A673 (cell line): ENCODE results near the gene HPCAL1. TPM values are rescaled to one million over a fixed set of nuclear protein-coding genes. Genes with fewer than 3 reads are reported as not detected.

Source experiments
- BruUV-seq: library from RNA; stranded (reverse); fragments of 400-500 nt; replicated peaks from 2 replicates; lab custom pipeline; 2021; lab: Mats Ljungman, UMichigan
- CTCF ChIA-PET: fragments of 300-600 bp; sonication (Branson Sonifier 250); formaldehyde crosslinking; loops from one replicate; lab custom pipeline; 2022; ENCODE audit warnings: antibody characterized with exemption; lab: Charles Lee
- POLR2A ChIA-PET: fragments of 300-600 bp; sonication (Branson Sonifier 250); formaldehyde crosslinking; loops from one replicate; lab custom pipeline; 2022; ENCODE audit warnings: antibody characterized with exemption; ENCODE audit not compliant: low non-redundant PET; lab: Charles Lee
- DNase-seq: peaks from one replicate; pipeline ENCODE4 v3.0.0-alpha.2; 2015; ENCODE audit warnings: low spot score
- H3K27ac ChIP-seq: fragments of 200-600 bp; sonication (generic); 2 replicates; pipeline ENCODE4 v1.5.1; 2016; ENCODE audit warnings: mixed run types, low read depth, mild to moderate bottlenecking, mixed read lengths, antibody characterized with exemption, low read length; ENCODE audit not compliant: poor library complexity, severe bottlenecking
- H3K27me3 ChIP-seq: fragments of 200-600 bp; sonication (generic); replicated peaks from 2 replicates; pipeline ENCODE4 v1.6.1; 2017; ENCODE audit warnings: mixed run types, low read depth, mild to moderate bottlenecking, mixed read lengths, antibody characterized with exemption, low read length; ENCODE audit not compliant: insufficient read depth, poor library complexity
- H3K36me3 ChIP-seq: fragments of 200-600 bp; sonication (generic); 2 replicates; pipeline ENCODE4 v1.6.1; 2016; ENCODE audit warnings: mixed run types, mild to moderate bottlenecking, mixed read lengths, antibody characterized with exemption, low read length; ENCODE audit not compliant: insufficient read depth, poor library complexity, severe bottlenecking
- H3K4me1 ChIP-seq: fragments of 200-600 bp; sonication (generic); 2 replicates; pipeline ENCODE4 v1.6.1; 2017; ENCODE audit warnings: mixed run types, mild to moderate bottlenecking, mixed read lengths, antibody characterized with exemption, low read length; ENCODE audit not compliant: insufficient read depth, poor library complexity, severe bottlenecking
- H3K4me3 ChIP-seq: fragments of 200-600 bp; sonication (generic); 2 replicates; pipeline ENCODE4 v1.5.1; 2016; ENCODE audit warnings: low read depth, mixed run types, mild to moderate bottlenecking, mixed read lengths, low read length; ENCODE audit not compliant: poor library complexity, severe bottlenecking
- H3K9me3 ChIP-seq: fragments of 200-600 bp; sonication (generic); 2 replicates; pipeline ENCODE4 v1.6.1; 2016; ENCODE audit warnings: mixed run types, low read depth, mild to moderate bottlenecking, mixed read lengths, antibody characterized with exemption, low read length; ENCODE audit not compliant: poor library complexity, severe bottlenecking
- CTCF ChIP-seq: fragments of 300-800, 200-600 bp; sonication (generic); conservative IDR thresholded peaks from 2 replicates; pipeline ENCODE4 v1.5.1; 2017; ENCODE audit warnings: low read depth, mild to moderate bottlenecking, antibody characterized with exemption, low read length, moderate library complexity, mixed read lengths
- EZH2 ChIP-seq: fragments of 200-600 bp; sonication (generic); IDR thresholded peaks from 2 replicates; pipeline ENCODE4 v1.6.1; 2017; ENCODE audit warnings: borderline replicate concordance, low read depth, mild to moderate bottlenecking, mixed read lengths, antibody characterized with exemption, low read length; ENCODE audit not compliant: poor library complexity, severe bottlenecking
- intact Hi-C: fragments of 100-400 bp; cut with micrococcal nuclease; formaldehyde crosslinking; loops from one replicate; pipeline ENCODE4 v1.10.0; 2022; ENCODE audit not compliant: unreplicated experiment
- total RNA-seq: library from RNA; stranded (reverse); gene quantifications from 2 replicates; pipeline ENCODE4 v1.2.3, GENCODE V29; 2021

HPCAL1 gene
- total RNA-seq, 1 experiment from 2014 or later: 9.7 TPM

DNA sequence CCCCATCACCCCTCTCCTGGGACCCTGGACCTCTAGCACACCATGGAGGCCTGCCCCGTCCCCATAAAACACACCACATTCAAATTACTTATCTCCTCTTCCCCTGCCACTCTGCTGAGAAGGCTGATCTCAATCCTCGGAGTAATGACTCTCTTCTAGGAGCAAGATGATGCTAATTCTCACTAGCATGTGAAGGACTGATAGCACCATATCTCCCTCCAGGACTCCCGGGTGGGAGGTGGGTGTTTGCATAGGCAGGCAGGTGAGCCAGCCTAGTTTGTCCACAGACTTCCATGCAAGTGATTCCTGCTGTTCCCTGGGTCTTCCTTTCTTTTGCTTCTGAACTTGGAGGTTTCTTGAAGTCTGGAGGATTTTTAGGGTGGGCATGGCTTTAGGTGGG, 40.5 kb downstream of the HPCAL1 start:
- Histone ChIP-seq H3K27me3 (no peaks in the 10 kb centered on the region), H3K4me1 (no peaks in the 10 kb centered on the region), H3K4me3 (no peak overlapping the region), H3K27ac (no peak overlapping the region), H3K9me3 (no peaks in the 10 kb centered on the region), H3K36me3 (no peaks in the 10 kb centered on the region)
- DNase-seq: no peak
- no TSS peak for BruUV-seq
- CTCF ChIA-PET: no interaction called here
- TF ChIP-seq CTCF (no peak), EZH2 (no peak)
- POLR2A ChIA-PET: no interaction called here
- intact Hi-C loops: no loop called here

- no peaks in the 10 kb centered on the region for H3K4me1 ChIP-seq
- H3K4me3 ChIP-seq: no peak overlapping the region
- ChIA-PET POLR2A (interaction anchor here (0.5 kb wide), 1 partner anchor 206 kb away, joined by 3 read pairs; no protein-coding TSS in a partner anchor), CTCF (no interaction called here)
- no peak for DNase-seq
- no peak overlapping the region for H3K27ac ChIP-seq
- no peaks in the 10 kb centered on the region for H3K27me3 ChIP-seq
- TF ChIP-seq CTCF (no peak), EZH2 (no peak)
- H3K36me3 ChIP-seq: no peaks in the 10 kb centered on the region
- BruUV-seq: no TSS peak
- intact Hi-C loops: no loop called here
- no peaks in the 10 kb centered on the region for H3K9me3 ChIP-seq
Observed at GRCh38 chr2:10343658-10344057, 41.0 kb downstream of the HPCAL1 start.

DNA sequence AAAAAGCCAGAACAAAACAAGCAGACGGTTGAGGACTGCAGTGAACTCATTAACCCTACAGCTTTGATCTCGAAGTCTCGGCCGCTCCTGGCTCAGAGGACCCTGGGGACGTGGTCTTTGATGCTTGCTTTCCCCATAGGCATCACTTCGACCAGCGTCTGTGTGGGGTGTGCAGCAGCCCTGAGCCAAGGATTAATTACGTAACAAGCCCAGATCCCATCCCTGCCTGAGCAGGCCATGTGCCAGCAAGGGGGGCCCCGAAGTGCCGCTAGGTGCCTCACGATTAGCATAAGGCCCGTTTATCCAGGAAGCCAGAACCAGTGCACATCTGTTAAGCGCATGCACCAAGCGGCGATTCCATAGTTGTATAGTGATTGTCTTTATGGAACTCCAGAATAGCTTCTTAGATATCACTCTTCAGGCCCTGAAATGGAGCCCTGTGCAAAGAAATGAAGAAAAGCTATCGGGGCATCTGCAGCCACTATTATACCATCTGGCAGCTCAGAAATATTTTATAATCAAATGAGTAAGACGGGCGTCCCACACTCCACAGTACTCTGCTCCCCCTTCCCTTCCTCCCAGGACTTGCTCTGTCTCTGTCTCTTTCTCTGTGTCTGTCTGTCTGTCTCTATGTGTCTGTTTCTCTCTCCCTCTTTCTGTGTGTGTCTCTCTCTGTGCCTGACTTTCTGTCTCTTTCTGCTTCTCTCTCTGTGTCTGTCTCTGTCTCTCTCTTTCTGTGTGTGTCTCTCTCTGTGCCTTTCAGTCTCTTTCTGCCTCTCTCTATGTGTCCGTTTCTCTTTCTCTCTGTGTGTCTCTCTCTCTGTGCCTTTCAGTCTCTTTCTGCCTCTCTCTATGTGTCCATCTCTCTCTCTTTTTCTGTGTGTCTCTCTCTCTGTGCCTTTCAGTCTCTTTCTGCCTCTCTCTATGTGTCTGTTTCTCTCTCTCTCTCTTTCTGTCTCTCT, 41.7 kb downstream of the HPCAL1 start:
- no peaks in the 10 kb centered on the region for H3K9me3 ChIP-seq
- no peak overlapping the region for H3K27ac ChIP-seq
- intact Hi-C loops: no loop called here
- ChIA-PET CTCF (no interaction called here), POLR2A (interaction anchor here (0.5 kb wide), 1 partner anchor 206 kb away, joined by 3 read pairs; no protein-coding TSS in a partner anchor)
- no peak overlapping the region for H3K4me3 ChIP-seq
- no peaks in the 10 kb centered on the region for H3K27me3 ChIP-seq
- BruUV-seq: no TSS peak
- DNase-seq: no peak
- H3K36me3 ChIP-seq: no peaks in the 10 kb centered on the region
- TF ChIP-seq CTCF (no peak), EZH2 (no peak)
- no peaks in the 10 kb centered on the region for H3K4me1 ChIP-seq
